Adrenal gland (tissue), 5 donors: ENCODE results near the gene ENOX1.

Experiments
- POLR2A ChIP-seq, 2 donors: fragments of 450-650 bp; IDR thresholded peaks; one replicate each; pipeline ENCODE4 v1.6.1; 2017; ENCODE audit warnings: antibody characterized with exemption in 2 of 2, mild to moderate bottlenecking in 2 of 2, moderate library complexity in 1 of 2
- TF ChIP-seq, protein P1 (sequence below), 6 experiments: fragments of 450-650 bp in 4 of 6; fragments of 200-600 bp in 2 of 6; sonication (generic) in 1 of 6; IDR thresholded peaks; 1 replicate in 5 of 6; 2 replicates in 1 of 6; pipeline versions ENCODE4 v1.5.1 to v1.8.0; 2016 to 2021; ENCODE audit warnings: antibody characterized with exemption in 6 of 6, mild to moderate bottlenecking in 2 of 6, moderate library complexity in 1 of 6
- donor health status: DM: no; HTN: no; CAD: no.

- TF ChIP-seq, protein P1, sequence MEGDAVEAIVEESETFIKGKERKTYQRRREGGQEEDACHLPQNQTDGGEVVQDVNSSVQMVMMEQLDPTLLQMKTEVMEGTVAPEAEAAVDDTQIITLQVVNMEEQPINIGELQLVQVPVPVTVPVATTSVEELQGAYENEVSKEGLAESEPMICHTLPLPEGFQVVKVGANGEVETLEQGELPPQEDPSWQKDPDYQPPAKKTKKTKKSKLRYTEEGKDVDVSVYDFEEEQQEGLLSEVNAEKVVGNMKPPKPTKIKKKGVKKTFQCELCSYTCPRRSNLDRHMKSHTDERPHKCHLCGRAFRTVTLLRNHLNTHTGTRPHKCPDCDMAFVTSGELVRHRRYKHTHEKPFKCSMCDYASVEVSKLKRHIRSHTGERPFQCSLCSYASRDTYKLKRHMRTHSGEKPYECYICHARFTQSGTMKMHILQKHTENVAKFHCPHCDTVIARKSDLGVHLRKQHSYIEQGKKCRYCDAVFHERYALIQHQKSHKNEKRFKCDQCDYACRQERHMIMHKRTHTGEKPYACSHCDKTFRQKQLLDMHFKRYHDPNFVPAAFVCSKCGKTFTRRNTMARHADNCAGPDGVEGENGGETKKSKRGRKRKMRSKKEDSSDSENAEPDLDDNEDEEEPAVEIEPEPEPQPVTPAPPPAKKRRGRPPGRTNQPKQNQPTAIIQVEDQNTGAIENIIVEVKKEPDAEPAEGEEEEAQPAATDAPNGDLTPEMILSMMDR (IDR thresholded peaks at IDR 0.05) = no peak
- TF ChIP-seq POLR2A (IDR thresholded peaks at IDR 0.05) = no peak
Measured at GRCh38 chr13:43472339-43472738, 314.4 kb downstream of the ENOX1 start.
